Neural cell (in vitro differentiated cells): ENCODE data around the gene STPG4. TPM values are rescaled to one million over a fixed set of nuclear protein-coding genes. Genes with fewer than 3 reads are reported as not detected.

ENCODE experiments used
- H2AFZ ChIP-seq: fragments of 200-600, 300-800 bp; sonication (generic), shearing (Covaris generic); 2 replicates; pipeline ENCODE4 v1.6.0; 2014; ENCODE audit warnings: low read depth, mild to moderate bottlenecking, antibody characterized with exemption, low read length, moderate library complexity
- H3F3A ChIP-seq: fragments of 200-600 bp; shearing (Covaris generic); 2 replicates; pipeline ENCODE4 v1.6.1; 2016; ENCODE audit warnings: mild to moderate bottlenecking, moderate library complexity, mixed read lengths, antibody characterized with exemption, low read length; ENCODE audit not compliant: insufficient read depth, poor library complexity, severe bottlenecking
- H3K27ac ChIP-seq: fragments of 200-600, 300-800 bp; sonication (generic), shearing (Covaris generic); 2 replicates; pipeline ENCODE4 v1.5.1; 2014; ENCODE audit warnings: mild to moderate bottlenecking, low read length, moderate library complexity
- H3K27me3 ChIP-seq: fragments of 300-800, 200-600 bp; sonication (generic), shearing (Covaris generic); 2 replicates; pipeline ENCODE4 v1.6.0; 2014; ENCODE audit warnings: mild to moderate bottlenecking, low read depth, low read length, moderate library complexity; ENCODE audit not compliant: insufficient read depth
- H3K36me3 ChIP-seq: fragments of 300-800, 200-600 bp; sonication (generic), shearing (Covaris generic); 2 replicates; pipeline ENCODE4 v1.5.1; 2014; ENCODE audit warnings: mild to moderate bottlenecking, antibody characterized with exemption, low read length, moderate library complexity; ENCODE audit not compliant: insufficient read depth
- H3K4me2 ChIP-seq: fragments of 300-800, 200-600 bp; sonication (generic), shearing (Covaris generic); 2 replicates; pipeline ENCODE4 v1.6.0; 2014; ENCODE audit warnings: mild to moderate bottlenecking, low read length
- H3K4me3 ChIP-seq: fragments of 300-800, 200-600 bp; sonication (generic), shearing (Covaris generic); 2 replicates; pipeline ENCODE4 v1.5.1; 2014; ENCODE audit warnings: mild to moderate bottlenecking, low read length, moderate library complexity
- H3K79me2 ChIP-seq: fragments of 200-600 bp; shearing (Covaris generic); replicated peaks from 2 replicates; pipeline ENCODE4 v1.6.0; 2014; ENCODE audit warnings: mild to moderate bottlenecking, low read length, moderate library complexity; ENCODE audit not compliant: insufficient read depth
- H3K9ac ChIP-seq: fragments of 300-800, 200-600 bp; sonication (generic), shearing (Covaris generic); 2 replicates; pipeline ENCODE4 v1.6.1; 2016; ENCODE audit warnings: mild to moderate bottlenecking, low read length, mixed read lengths
- H3K9me2 ChIP-seq: fragments of 200-600 bp; shearing (Covaris generic); 2 replicates; pipeline ENCODE4 v1.6.1; 2016; ENCODE audit warnings: mild to moderate bottlenecking, low read length, mixed read lengths; ENCODE audit not compliant: insufficient read depth
- H3K9me3 ChIP-seq: fragments of 200-600, 300-800 bp; sonication (generic), shearing (Covaris generic); 2 replicates; pipeline ENCODE4 v1.6.1; 2016; ENCODE audit warnings: mild to moderate bottlenecking, mixed run types, low read length, moderate library complexity, mixed read lengths
- H4K20me1 ChIP-seq: fragments of 200-600 bp; shearing (Covaris generic); 2 replicates; pipeline ENCODE4 v1.6.1; 2016; ENCODE audit warnings: mild to moderate bottlenecking, mixed run types; ENCODE audit not compliant: insufficient read depth
- CTCF ChIP-seq: fragments of 450-650 bp; IDR thresholded peaks from 2 replicates; pipeline ENCODE4 v1.5.1; 2014; ENCODE audit warnings: antibody characterized with exemption, mild to moderate bottlenecking, moderate library complexity; ENCODE audit not compliant: poor library complexity, severe bottlenecking
- EP300 ChIP-seq: fragments of 450-650 bp; conservative IDR thresholded peaks from 2 replicates; pipeline ENCODE4 v1.6.1; 2014; ENCODE audit warnings: antibody characterized with exemption, mild to moderate bottlenecking, moderate library complexity; ENCODE audit not compliant: poor library complexity, severe bottlenecking
- EZH2 ChIP-seq: fragments of 200-600, 300-800 bp; shearing (Covaris generic), sonication (generic); IDR thresholded peaks from 2 replicates; pipeline ENCODE4 v1.6.1; 2014; ENCODE audit warnings: antibody characterized with exemption, low read length, borderline replicate concordance, mild to moderate bottlenecking; ENCODE audit not compliant: insufficient read depth, poor library complexity, severe bottlenecking
- MXI1 ChIP-seq: fragments of 450-650 bp; conservative IDR thresholded peaks from 2 replicates; pipeline ENCODE4 v1.6.1; 2014; ENCODE audit warnings: antibody characterized with exemption, mild to moderate bottlenecking; ENCODE audit not compliant: poor library complexity, severe bottlenecking
- POLR2AphosphoS5 ChIP-seq: IDR thresholded peaks from 2 replicates; pipeline ENCODE4 v1.6.1; 2012
- RAD21 ChIP-seq: fragments of 450-650 bp; conservative IDR thresholded peaks from 2 replicates; pipeline ENCODE4 v1.6.1; 2014; ENCODE audit warnings: antibody characterized with exemption, mild to moderate bottlenecking, moderate library complexity
- SMC3 ChIP-seq: fragments of 450-650 bp; conservative IDR thresholded peaks from 2 replicates; pipeline ENCODE4 v1.6.1; 2014; ENCODE audit warnings: antibody characterized with exemption, mild to moderate bottlenecking, moderate library complexity; ENCODE audit not compliant: poor library complexity
- TAF1 ChIP-seq: IDR thresholded peaks from 2 replicates; pipeline ENCODE4 v1.6.1; 2012; ENCODE audit warnings: low read depth
- polyA plus RNA-seq: library from polyadenylated mRNA; depleted of rRNA; stranded (reverse); fragments of >200 nt; gene quantifications from 2 replicates; pipeline ENCODE4 v1.2.3, GENCODE V29; 2014
- TF ChIP-seq, protein P1 (sequence below): IDR thresholded peaks from 2 replicates; pipeline ENCODE4 v1.6.1; 2012; ENCODE audit warnings: borderline replicate concordance

STPG4 gene
- polyA plus RNA-seq, 1 donor from 2014 or later, result not detected

DNA sequence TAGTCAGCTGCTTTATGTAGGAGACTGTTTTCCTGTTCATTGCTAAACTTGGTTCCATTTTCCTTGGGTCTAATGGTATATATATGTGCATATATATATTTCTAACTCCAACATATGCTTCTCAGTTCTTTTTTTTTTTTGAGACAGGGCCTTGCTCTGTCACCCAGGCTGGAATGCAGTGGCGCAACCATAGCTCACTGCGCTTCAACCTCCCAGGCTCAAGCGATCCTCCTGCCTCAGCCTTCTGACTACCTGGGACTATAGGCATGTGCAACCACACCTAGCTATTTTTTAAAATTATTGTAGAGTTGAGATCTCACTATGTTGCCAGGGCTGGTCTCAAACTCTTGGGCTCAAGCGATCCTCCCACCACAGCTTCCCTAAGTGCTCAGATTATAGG is 22.1 kb downstream of the STPG4 start:
- TF ChIP-seq RAD21 (no peak), TAF1 (no peak), EZH2 (no peak), MXI1 (no peak), POLR2AphosphoS5 (no peak), CTCF (no peak), SMC3 (no peak)
- H3K4me2 ChIP-seq, result no peak overlapping the region
- no peaks in the 10 kb centered on the region for H3K27me3 ChIP-seq
- H3K79me2 ChIP-seq, result no peaks in the 10 kb centered on the region
- H3K9me2 ChIP-seq, result no peaks in the 10 kb centered on the region
- no peak overlapping the region for H3K9ac ChIP-seq
- H3K36me3 ChIP-seq, result no peaks in the 10 kb centered on the region
- no peaks in the 10 kb centered on the region for H3F3A ChIP-seq
- H3K27ac ChIP-seq, result no peak overlapping the region
- no peaks in the 10 kb centered on the region for H4K20me1 ChIP-seq
- H2AFZ ChIP-seq, result no peak overlapping the region
- H3K4me3 ChIP-seq, result no peak overlapping the region
- H3K9me3 ChIP-seq, result no peaks in the 10 kb centered on the region

DNA sequence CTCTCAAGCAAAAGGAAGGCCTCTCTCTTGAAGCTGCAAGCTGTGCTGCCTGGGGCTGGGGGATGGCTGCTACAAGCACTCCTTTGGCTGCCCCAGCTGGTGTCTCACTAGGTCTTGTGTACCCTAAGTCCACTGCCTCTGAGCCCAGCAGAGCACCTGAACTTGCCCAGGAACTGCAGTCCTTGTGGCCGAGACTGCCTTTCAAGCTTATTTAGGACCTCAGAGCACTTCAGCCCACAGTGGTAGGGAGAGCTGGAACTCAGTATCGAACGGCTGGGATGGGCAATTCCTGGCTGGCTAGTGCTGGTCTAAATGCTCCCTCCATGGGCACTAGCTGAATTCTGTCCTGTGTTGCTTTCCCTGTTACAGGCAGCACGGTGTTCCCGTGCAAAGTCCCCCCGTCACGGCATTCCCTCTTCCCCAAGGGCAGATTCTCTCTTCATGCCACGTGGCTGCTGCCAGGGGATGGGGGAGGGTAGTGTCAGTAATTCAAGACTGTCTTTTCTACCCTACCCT is 25.9 kb downstream of the STPG4 start:
- Histone ChIP-seq H3K27ac (no peak overlapping the region), H3K79me2 (no peaks in the 10 kb centered on the region), H4K20me1 (no peaks in the 10 kb centered on the region), H3K9me3 (peaks cover 6% of the 10 kb centered on the region), H3K4me2 (no peak overlapping the region), H3K36me3 (no peaks in the 10 kb centered on the region), H3K9ac (no peak overlapping the region), H3K9me2 (no peaks in the 10 kb centered on the region), H3K4me3 (no peak overlapping the region), H3F3A (no peaks in the 10 kb centered on the region), H2AFZ (no peak overlapping the region), H3K27me3 (no peaks in the 10 kb centered on the region)
- TF ChIP-seq RAD21 (no peak), MXI1 (no peak), TAF1 (no peak), SMC3 (no peak), CTCF (no peak), EP300 (no peak), EZH2 (no peak), POLR2AphosphoS5 (no peak)
- TF ChIP-seq, protein P1, sequence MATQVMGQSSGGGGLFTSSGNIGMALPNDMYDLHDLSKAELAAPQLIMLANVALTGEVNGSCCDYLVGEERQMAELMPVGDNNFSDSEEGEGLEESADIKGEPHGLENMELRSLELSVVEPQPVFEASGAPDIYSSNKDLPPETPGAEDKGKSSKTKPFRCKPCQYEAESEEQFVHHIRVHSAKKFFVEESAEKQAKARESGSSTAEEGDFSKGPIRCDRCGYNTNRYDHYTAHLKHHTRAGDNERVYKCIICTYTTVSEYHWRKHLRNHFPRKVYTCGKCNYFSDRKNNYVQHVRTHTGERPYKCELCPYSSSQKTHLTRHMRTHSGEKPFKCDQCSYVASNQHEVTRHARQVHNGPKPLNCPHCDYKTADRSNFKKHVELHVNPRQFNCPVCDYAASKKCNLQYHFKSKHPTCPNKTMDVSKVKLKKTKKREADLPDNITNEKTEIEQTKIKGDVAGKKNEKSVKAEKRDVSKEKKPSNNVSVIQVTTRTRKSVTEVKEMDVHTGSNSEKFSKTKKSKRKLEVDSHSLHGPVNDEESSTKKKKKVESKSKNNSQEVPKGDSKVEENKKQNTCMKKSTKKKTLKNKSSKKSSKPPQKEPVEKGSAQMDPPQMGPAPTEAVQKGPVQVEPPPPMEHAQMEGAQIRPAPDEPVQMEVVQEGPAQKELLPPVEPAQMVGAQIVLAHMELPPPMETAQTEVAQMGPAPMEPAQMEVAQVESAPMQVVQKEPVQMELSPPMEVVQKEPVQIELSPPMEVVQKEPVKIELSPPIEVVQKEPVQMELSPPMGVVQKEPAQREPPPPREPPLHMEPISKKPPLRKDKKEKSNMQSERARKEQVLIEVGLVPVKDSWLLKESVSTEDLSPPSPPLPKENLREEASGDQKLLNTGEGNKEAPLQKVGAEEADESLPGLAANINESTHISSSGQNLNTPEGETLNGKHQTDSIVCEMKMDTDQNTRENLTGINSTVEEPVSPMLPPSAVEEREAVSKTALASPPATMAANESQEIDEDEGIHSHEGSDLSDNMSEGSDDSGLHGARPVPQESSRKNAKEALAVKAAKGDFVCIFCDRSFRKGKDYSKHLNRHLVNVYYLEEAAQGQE, result no peak
